Measurements from ENCODE around the gene ASB6.
"Not testable (repeated sequence)": the region's sequence is repeated elsewhere in the genome, so short reads cannot be mapped to it uniquely, and the experiment has no call there.

ASB6 gene

GRCh38 chr9:129667378-129667777, 25.4 kb upstream of the ASB6 start:
- DNase-seq, result no peak

GRCh38 chr9:129666575-129666974, 24.6 kb upstream of the ASB6 start:
- DNase-seq, result no peak

GRCh38 chr9:129665814-129666520, 24.0 kb upstream of the ASB6 start:
- DNase-seq, result no peak

- DNase-seq, result no peak
These were observed 23.4 kb upstream of the ASB6 start, which contains the start of gene PRRX2 for GRCh38 chr9:129665389-129665775. PRRX2 (plus strand) TSS chr9:129665647; CDS start chr9:129665868, 221 bp downstream.

- DNase-seq, result no peak
These were observed 22.9 kb upstream of the ASB6 start for GRCh38 chr9:129664746-129665388.

GRCh38 chr9:129662239-129662638, 20.3 kb upstream of the ASB6 start:
- not testable (repeated sequence) for DNase-seq

- DNase-seq, result no peak
These were observed 19.1 kb upstream of the ASB6 start for GRCh38 chr9:129661029-129661428.

- no peak for DNase-seq
These were observed 14.9 kb upstream of the ASB6 start for GRCh38 chr9:129656795-129657390.

GRCh38 chr9:129655696-129656095, 13.7 kb upstream of the ASB6 start:
- DNase-seq, result no peak

GRCh38 chr9:129655154-129655553, 13.2 kb upstream of the ASB6 start:
- DNase-seq, result no peak

- no peak for DNase-seq
These were observed 12.6 kb upstream of the ASB6 start for GRCh38 chr9:129654554-129655040.

GRCh38 chr9:129653823-129654553, 12.0 kb upstream of the ASB6 start:
- DNase-seq, result no peak

- DNase-seq, result peak in 1 of 51 donors; percentile 18
These were observed 8.8 kb upstream of the ASB6 start for GRCh38 chr9:129650680-129651235.

- no peak for DNase-seq
These were observed 8.1 kb upstream of the ASB6 start for GRCh38 chr9:129649726-129650679.

GRCh38 chr9:129648764-129649115, 6.8 kb upstream of the ASB6 start:
- DNase-seq, result no peak

GRCh38 chr9:129648092-129648763, 6.3 kb upstream of the ASB6 start:
- no peak for DNase-seq

GRCh38 chr9:129647635-129648034, 5.7 kb upstream of the ASB6 start:
- DNase-seq, result no peak

GRCh38 chr9:129646654-129647053, 4.7 kb upstream of the ASB6 start:
- no peak for DNase-seq

GRCh38 chr9:129646252-129646651, 4.3 kb upstream of the ASB6 start:
- no peak for DNase-seq

- DNase-seq, result no peak
These were observed 3.0 kb upstream of the ASB6 start for GRCh38 chr9:129644902-129645301.
